ENCODE data around the gene MMP24.
"Not testable (repeated sequence)": the region's sequence is repeated elsewhere in the genome, so short reads cannot be mapped to it uniquely, and the experiment has no call there.

The MMP24 gene

GRCh38 chr20:35216541-35216940 lies 9.9 kb upstream of the MMP24 start:
- peak; percentile 89 for FAIRE-seq

GRCh38 chr20:35223941-35224340 lies 2.5 kb upstream of the MMP24 start:
- DNase-seq (ENCODE audit: low spot score) (no peak), FAIRE-seq (no peak)

More at GRCh38 chr20:35216541-35216940, 9.9 kb upstream of the MMP24 start:
- DNase-seq (ENCODE audit: low spot score), result peak; percentile 78

GRCh38 chr20:35224536-35224935 lies 2.0 kb upstream of the MMP24 start:
- no peak for DNase-seq (ENCODE audit: low spot score)
- no peak for FAIRE-seq

GRCh38 chr20:35225319-35226125 lies 968 bp upstream of the MMP24 start:
- FAIRE-seq, result no peak
- no peak for DNase-seq (ENCODE audit: low spot score)

GRCh38 chr20:35226884-35227681 lies 593 bp downstream of the MMP24 start:
- FAIRE-seq (no peak), DNase-seq (ENCODE audit: low spot score) (no peak)

- peak; percentile 72 for DNase-seq (ENCODE audit: low spot score)
Observed at GRCh38 chr20:35232575-35232974, 6.1 kb downstream of the MMP24 start.

GRCh38 chr20:35235881-35236280 lies 9.4 kb downstream of the MMP24 start:
- FAIRE-seq, result no peak
- no peak for DNase-seq (ENCODE audit: low spot score)

More at GRCh38 chr20:35232575-35232974, 6.1 kb downstream of the MMP24 start:
- no peak for FAIRE-seq

- DNase-seq (ENCODE audit: low spot score), result no peak
- FAIRE-seq, result no peak
Observed at GRCh38 chr20:35237486-35237885, 11.0 kb downstream of the MMP24 start.

- FAIRE-seq, result no peak
- no peak for DNase-seq (ENCODE audit: low spot score)
Observed at GRCh38 chr20:35238170-35238569, 11.7 kb downstream of the MMP24 start.

GRCh38 chr20:35238735-35239134 lies 12.2 kb downstream of the MMP24 start:
- no peak for FAIRE-seq

GRCh38 chr20:35240083-35240810 lies 13.8 kb downstream of the MMP24 start:
- FAIRE-seq, result no peak

More at GRCh38 chr20:35238735-35239134, 12.2 kb downstream of the MMP24 start:
- no peak for DNase-seq (ENCODE audit: low spot score)

GRCh38 chr20:35240811-35241293 lies 14.4 kb downstream of the MMP24 start:
- FAIRE-seq, result no peak
- peak; percentile 10 for DNase-seq (ENCODE audit: low spot score)

More at GRCh38 chr20:35240083-35240810, 13.8 kb downstream of the MMP24 start:
- DNase-seq (ENCODE audit: low spot score), result no peak

GRCh38 chr20:35243317-35243716 lies 16.8 kb downstream of the MMP24 start:
- no peak for DNase-seq (ENCODE audit: low spot score)

GRCh38 chr20:35243986-35244385 lies 17.5 kb downstream of the MMP24 start:
- DNase-seq (ENCODE audit: low spot score) (no peak), FAIRE-seq (no peak)

More at GRCh38 chr20:35243317-35243716, 16.8 kb downstream of the MMP24 start:
- FAIRE-seq, result no peak

- DNase-seq (ENCODE audit: low spot score), result no peak
- FAIRE-seq, result no peak
Observed at GRCh38 chr20:35246723-35247122, 20.2 kb downstream of the MMP24 start.

- no peak for DNase-seq (ENCODE audit: low spot score)
- no peak for FAIRE-seq
Observed at GRCh38 chr20:35248641-35249475, 22.4 kb downstream of the MMP24 start.

GRCh38 chr20:35251613-35251940 lies 25.1 kb downstream of the MMP24 start:
- FAIRE-seq, result no peak
- DNase-seq (ENCODE audit: low spot score), result no peak

- FAIRE-seq, result no peak
- DNase-seq (ENCODE audit: low spot score), result no peak
Observed at GRCh38 chr20:35252037-35252461, 25.6 kb downstream of the MMP24 start.

- DNase-seq (ENCODE audit: low spot score); FAIRE-seq: not testable (repeated sequence)
Observed at GRCh38 chr20:35252598-35252997, 26.1 kb downstream of the MMP24 start.

- no peak for DNase-seq (ENCODE audit: low spot score)
Observed at GRCh38 chr20:35253010-35253409, 26.5 kb downstream of the MMP24 start.

More at GRCh38 chr20:35253010-35253409, 26.5 kb downstream of the MMP24 start:
- no peak for FAIRE-seq

All from RCC 7860 (cell line).